Common myeloid progenitor, CD34-positive (primary cell): ENCODE measurements around the gene RASAL2.

Source experiments
- CTCF ChIA-PET: fragments of 350-600 bp; sonication (Branson Sonifier 250); formaldehyde crosslinking; loops from one replicate; lab custom pipeline; 2021; ENCODE audit warnings: antibody characterized with exemption; lab: Charles Lee
- POLR2A ChIA-PET: fragments of 350-600 bp; sonication (Branson Sonifier 250); formaldehyde crosslinking; loops from one replicate; lab custom pipeline; 2021; ENCODE audit warnings: antibody characterized with exemption; lab: Charles Lee
- DNase-seq, 3 donors: peaks; one replicate each; pipeline versions ENCODE4 v3.0.0 to v3.0.0-alpha.2; 2013
- H3K27ac ChIP-seq, 2 experiments: 1 replicate in 1 of 2; 2 replicates in 1 of 2; pipeline ENCODE4 v1.7.0; 2013; ENCODE audit warnings: inconsistent platforms in 2 of 2, low read length in 2 of 2, mild to moderate bottlenecking in 2 of 2, low read depth in 1 of 2, moderate library complexity in 1 of 2; ENCODE audit not compliant: severe bottlenecking in 2 of 2, insufficient read depth in 1 of 2, poor library complexity in 1 of 2
- H3K27me3 ChIP-seq, 5 experiments: replicated peaks in 2 of 5; 1 replicate in 3 of 5; 2 replicates in 2 of 5; pipeline versions ENCODE4 v1.6.1 to v1.7.0; 2013; ENCODE audit warnings: low read length in 4 of 5, mild to moderate bottlenecking in 2 of 5, moderate library complexity in 2 of 5, inconsistent platforms in 1 of 5; ENCODE audit not compliant: insufficient read depth in 5 of 5, control insufficient read depth in 4 of 5
- H3K36me3 ChIP-seq, 4 experiments: 1 replicate in 2 of 4; 2 replicates in 2 of 4; pipeline versions ENCODE4 v1.6.1 to v1.7.0; 2013; ENCODE audit warnings: low read length in 3 of 4, control low read depth in 1 of 4, mild to moderate bottlenecking in 1 of 4; ENCODE audit not compliant: control insufficient read depth in 4 of 4, insufficient read depth in 4 of 4
- H3K4me1 ChIP-seq, 4 experiments: 1 replicate in 3 of 4; 2 replicates in 1 of 4; pipeline versions ENCODE4 v1.6.1 to v1.7.1; 2013; ENCODE audit warnings: low read length in 3 of 4, mild to moderate bottlenecking in 3 of 4, control low read depth in 1 of 4, inconsistent platforms in 1 of 4, moderate library complexity in 1 of 4; ENCODE audit not compliant: control insufficient read depth in 4 of 4, insufficient read depth in 4 of 4; ENCODE audit errors: control extremely low read depth in 1 of 4
- H3K4me3 ChIP-seq, 7 experiments: 1 replicate in 4 of 7; 2 replicates in 3 of 7; pipeline versions ENCODE4 v1.5.1 to v1.7.0; 2013; ENCODE audit warnings: mild to moderate bottlenecking in 7 of 7, low read length in 6 of 7, moderate library complexity in 6 of 7, inconsistent platforms in 2 of 7, low read depth in 2 of 7, control low read depth in 1 of 7; ENCODE audit not compliant: insufficient read depth in 4 of 7, control insufficient read depth in 1 of 7; ENCODE audit errors: extremely low read depth in 1 of 7
- H3K9me3 ChIP-seq, 5 experiments: 1 replicate in 4 of 5; 2 replicates in 1 of 5; pipeline versions ENCODE4 v1.6.1 to v1.7.1; 2013; ENCODE audit warnings: low read length in 4 of 5, mild to moderate bottlenecking in 2 of 5, inconsistent platforms in 1 of 5, low read depth in 1 of 5, moderate library complexity in 1 of 5; ENCODE audit not compliant: control insufficient read depth in 4 of 5, insufficient read depth in 2 of 5; ENCODE audit errors: control extremely low read depth in 1 of 5
- WGBS: methylation state at CpG from one replicate; pipeline ENCODE4 v1.1.5; 2013; ENCODE audit not compliant: insufficient coverage; 5-methylcytosine and 5-hydroxymethylcytosine counted together

RASAL2 gene

DNA sequence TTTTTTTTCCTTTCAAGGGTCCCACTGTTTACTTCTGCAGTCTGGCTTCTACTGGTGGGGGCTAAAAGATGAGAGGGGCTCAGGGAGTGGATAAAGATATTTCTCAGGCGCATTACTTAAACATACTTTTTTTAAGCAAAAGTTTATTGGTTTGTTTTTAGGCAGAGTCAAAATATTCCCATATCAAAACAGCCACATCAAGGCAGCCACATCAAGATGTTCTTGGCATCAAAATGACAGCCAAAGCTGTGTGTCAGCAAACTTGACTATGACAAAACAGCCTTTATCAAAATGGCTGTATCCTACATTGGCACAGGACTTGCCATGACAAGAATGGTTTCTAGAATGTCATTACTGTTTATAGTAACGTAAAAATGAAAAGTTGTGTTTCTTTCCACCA is 22.1 kb upstream of the RASAL2 start:
- ChIA-PET POLR2A (no interaction called here), CTCF (no interaction called here)
- no peaks in the 10 kb centered on the region for H3K9me3 ChIP-seq
- no peaks in the 10 kb centered on the region for H3K36me3 ChIP-seq
- peaks cover 0 to 9% (median 4%) of the 10 kb centered on the region in 4 experiments for H3K4me1 ChIP-seq
- DNase-seq = no peak
- H3K27me3 ChIP-seq = no peaks in the 10 kb centered on the region
- H3K27ac ChIP-seq = no peak overlapping the region
- no peak overlapping the region for H3K4me3 ChIP-seq
- 100% methylated on average over 1 of the region's 2 CpGs for WGBS

DNA sequence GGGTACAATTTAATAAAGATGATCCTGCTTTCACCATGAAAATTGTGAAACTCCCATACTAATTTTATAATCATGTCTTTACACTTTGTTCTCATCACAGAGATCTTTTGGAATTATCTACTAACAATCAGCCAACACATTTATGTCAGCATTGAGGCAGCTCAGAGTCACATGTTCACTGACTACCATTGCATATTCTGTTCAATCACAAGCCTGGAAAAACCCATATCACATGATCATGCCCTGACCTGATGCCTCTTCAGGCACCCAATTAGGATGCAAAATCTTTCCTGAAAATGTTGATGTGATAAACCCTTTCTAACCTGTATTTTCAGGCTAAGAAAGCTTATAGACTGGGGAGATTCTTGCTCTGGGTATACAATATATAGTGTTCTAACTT is 21.6 kb upstream of the RASAL2 start:
- Histone ChIP-seq H3K4me1 (peaks cover 0 to 4% (median 1%) of the 10 kb centered on the region in 4 experiments), H3K9me3 (no peaks in the 10 kb centered on the region), H3K36me3 (no peaks in the 10 kb centered on the region), H3K4me3 (no peak overlapping the region), H3K27ac (no peak overlapping the region), H3K27me3 (no peaks in the 10 kb centered on the region)
- DNase-seq = no peak
- CTCF ChIA-PET = no interaction called here
- POLR2A ChIA-PET = no interaction called here

DNA sequence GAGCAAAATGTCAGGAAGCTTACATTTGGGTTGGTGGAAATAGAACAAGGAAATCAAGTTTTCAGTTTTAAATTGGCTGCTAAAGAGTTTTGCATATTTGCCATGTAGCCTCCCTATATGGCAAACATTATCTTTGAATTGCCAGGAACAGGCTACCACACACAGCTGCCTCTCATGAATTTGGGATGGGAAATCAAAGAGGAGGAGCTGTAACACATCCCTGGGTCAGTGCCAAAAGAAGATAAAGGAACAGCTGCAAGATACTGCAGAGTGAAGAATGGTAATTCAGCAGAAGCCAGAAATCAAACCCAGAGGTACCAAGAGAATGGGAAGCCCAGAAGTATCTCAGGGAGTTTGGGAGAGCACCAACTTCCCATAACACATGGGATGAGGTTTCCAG is 18.6 kb upstream of the RASAL2 start:
- POLR2A ChIA-PET = no interaction called here
- no peaks in the 10 kb centered on the region for H3K27me3 ChIP-seq
- H3K4me3 ChIP-seq = no peak overlapping the region
- H3K4me1 ChIP-seq = no peaks in the 10 kb centered on the region
- DNase-seq = no peak
- H3K9me3 ChIP-seq = no peaks in the 10 kb centered on the region
- H3K36me3 ChIP-seq = no peaks in the 10 kb centered on the region
- H3K27ac ChIP-seq = no peak overlapping the region
- CTCF ChIA-PET = interaction anchor here (0.6 kb wide), 1 partner anchor 10 kb away, joined by 3 read pairs; no protein-coding TSS in a partner anchor

DNA sequence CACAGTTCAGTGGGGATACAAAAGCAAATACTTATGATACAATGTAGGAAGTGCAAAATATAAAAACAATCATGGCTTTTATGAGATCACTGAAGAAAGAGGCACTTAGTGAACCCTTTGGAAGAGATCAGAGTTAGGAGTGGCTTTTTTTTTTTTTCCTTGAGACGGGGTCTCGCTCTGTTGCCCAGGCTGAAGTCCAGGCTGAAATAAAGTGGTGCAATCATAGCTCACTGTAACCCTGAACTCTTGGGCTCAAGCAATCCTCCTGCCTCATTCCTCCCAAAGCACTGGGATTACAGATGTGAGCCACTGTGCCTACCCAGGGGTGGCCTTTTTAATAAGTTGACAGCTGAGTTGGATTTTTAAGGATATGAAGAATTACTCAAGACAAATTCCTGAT is 17.3 kb upstream of the RASAL2 start:
- H3K27ac ChIP-seq = no peak overlapping the region
- ChIA-PET POLR2A (interaction anchor here (0.7 kb wide), 1 partner anchor 20 kb away, joined by 3 read pairs; no protein-coding TSS in a partner anchor), CTCF (no interaction called here)
- H3K27me3 ChIP-seq = no peaks in the 10 kb centered on the region
- no peaks in the 10 kb centered on the region for H3K9me3 ChIP-seq
- no peak for DNase-seq
- H3K36me3 ChIP-seq = no peaks in the 10 kb centered on the region
- no peak overlapping the region for H3K4me3 ChIP-seq
- WGBS = 40% methylated on average over 1 of the region's 2 CpGs
- no peaks in the 10 kb centered on the region for H3K4me1 ChIP-seq

DNA sequence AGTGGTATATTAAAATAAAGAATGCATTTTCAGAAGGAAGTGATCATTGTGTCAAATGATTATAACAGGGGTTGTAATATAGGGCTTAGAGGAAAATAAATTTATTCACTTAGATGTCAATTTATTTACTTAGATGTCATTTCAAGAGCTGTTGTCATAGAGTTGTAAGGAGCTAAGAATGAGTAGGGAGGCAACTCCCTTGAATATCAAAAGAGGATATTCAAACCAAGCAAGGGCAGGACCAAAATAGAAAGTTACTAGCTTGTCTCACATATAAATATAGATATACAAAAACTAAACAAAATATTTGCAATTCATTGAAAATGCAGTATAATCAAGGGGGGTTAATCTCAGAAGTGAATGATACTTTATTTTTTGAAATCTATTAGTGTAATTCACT is 16.0 kb upstream of the RASAL2 start:
- CTCF ChIA-PET = no interaction called here

DNA sequence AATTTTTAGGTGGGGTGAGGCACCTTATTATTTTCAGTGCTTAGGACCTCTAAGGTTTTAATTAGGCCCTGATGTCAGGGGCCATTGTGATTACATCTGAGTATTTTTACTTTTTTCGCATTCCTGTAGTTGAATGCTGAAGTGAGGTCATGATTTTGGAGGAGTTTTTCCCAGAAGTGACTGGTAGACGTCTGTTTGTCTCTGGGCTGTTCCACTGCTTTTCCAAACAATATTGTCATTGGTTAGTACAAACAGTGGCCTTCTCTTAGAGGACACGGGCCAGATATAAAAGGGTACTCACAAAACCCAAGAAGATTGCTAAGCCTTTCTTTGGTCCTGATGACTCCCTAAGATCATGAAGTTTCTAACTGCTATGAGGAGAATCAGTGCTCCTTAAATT is 7.6 kb upstream of the RASAL2 start:
- 95% methylated on average over 2 of the region's 3 CpGs for WGBS
- CTCF ChIA-PET = interaction anchor here (1.8 kb wide), 1 partner anchor 15 kb away, joined by 4 read pairs; no protein-coding TSS in a partner anchor
- POLR2A ChIA-PET = no interaction called here

More for the DNA sequence above, 16.0 kb upstream of the RASAL2 start:
- Histone ChIP-seq H3K4me3 (no peak overlapping the region), H3K27me3 (peaks cover 0 to 2% (median 0%) of the 10 kb centered on the region in 5 experiments), H3K27ac (no peak overlapping the region), H3K36me3 (no peaks in the 10 kb centered on the region), H3K4me1 (no peaks in the 10 kb centered on the region), H3K9me3 (no peaks in the 10 kb centered on the region)
- DNase-seq = no peak
- POLR2A ChIA-PET = no interaction called here

DNA sequence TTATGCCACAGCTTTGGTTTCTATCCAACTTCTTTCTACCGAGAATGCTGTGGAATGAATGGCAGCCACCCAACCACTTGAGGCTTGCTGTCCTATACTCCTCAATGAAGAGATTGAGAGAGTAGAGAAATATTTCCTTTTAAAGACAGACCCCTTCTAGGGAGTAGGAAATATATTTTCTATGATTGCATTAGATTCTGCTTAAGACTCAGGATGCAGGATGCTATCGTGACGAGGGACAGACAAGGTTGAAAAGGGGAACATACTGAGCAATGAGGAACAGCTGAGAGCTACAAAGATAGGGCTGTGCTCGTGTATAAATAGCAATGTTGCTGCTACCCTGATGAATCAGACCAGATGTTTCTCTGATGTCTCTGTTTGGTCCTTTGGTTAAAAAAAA is 7.1 kb upstream of the RASAL2 start:
- 0% methylated on average over 3 of the region's 4 CpGs for WGBS
- peak in 2 of 3 donors; percentile 63 to 72 for DNase-seq
- no peaks in the 10 kb centered on the region for H3K36me3 ChIP-seq

More for the DNA sequence above, 7.6 kb upstream of the RASAL2 start:
- no peaks in the 10 kb centered on the region for H3K9me3 ChIP-seq
- peaks cover 0 to 2% (median 0%) of the 10 kb centered on the region in 5 experiments for H3K27me3 ChIP-seq
- no peaks in the 10 kb centered on the region for H3K36me3 ChIP-seq
- no peak overlapping the region for H3K4me3 ChIP-seq
- H3K4me1 ChIP-seq = peaks cover 0 to 6% (median under 1%) of the 10 kb centered on the region in 4 experiments
- DNase-seq = no peak
- H3K27ac ChIP-seq = no peak overlapping the region

More for the DNA sequence above, 7.1 kb upstream of the RASAL2 start:
- no peaks in the 10 kb centered on the region for H3K9me3 ChIP-seq
- H3K27me3 ChIP-seq = peaks cover 0 to 2% (median 0%) of the 10 kb centered on the region in 5 experiments
- H3K27ac ChIP-seq = no peak overlapping the region
- ChIA-PET CTCF (no interaction called here), POLR2A (no interaction called here)
- peaks cover 0 to 6% (median under 1%) of the 10 kb centered on the region in 4 experiments for H3K4me1 ChIP-seq
- no peak overlapping the region for H3K4me3 ChIP-seq
